GM23248 (cell line): ENCODE data around the gene GPR89B. TPM values are rescaled to one million over a fixed set of nuclear protein-coding genes. Genes with fewer than 3 reads are reported as not detected.
A peak's percentile ranks its signal among the peaks of the same experiment; 100 is the strongest.
"Not testable (repeated sequence)": the region's sequence is repeated elsewhere in the genome, so short reads cannot be mapped to it uniquely, and the experiment has no call there.

ENCODE experiments used
- DNase-seq: peaks from one replicate; pipeline ENCODE4 v3.0.0-alpha.2; 2015
- H2AFZ ChIP-seq: fragments of 200-600 bp; sonication (generic); 2 replicates; pipeline ENCODE4 v1.6.1; 2016; ENCODE audit warnings: antibody characterized with exemption
- H3F3A ChIP-seq: fragments of 200-600 bp; sonication (generic); 2 replicates; pipeline ENCODE4 v1.6.1; 2016; ENCODE audit warnings: mild to moderate bottlenecking, antibody characterized with exemption, mixed run types; ENCODE audit not compliant: insufficient read depth
- H3K27ac ChIP-seq: fragments of 200-600 bp; sonication (generic); 2 replicates; pipeline ENCODE4 v1.5.1; 2016; ENCODE audit warnings: mild to moderate bottlenecking
- H3K27me3 ChIP-seq: fragments of 200-600 bp; sonication (generic); replicated peaks from 2 replicates; pipeline ENCODE4 v1.6.1; 2016; ENCODE audit warnings: mild to moderate bottlenecking; ENCODE audit not compliant: insufficient read depth
- H3K36me3 ChIP-seq: fragments of 200-600 bp; sonication (generic); 2 replicates; pipeline ENCODE4 v1.6.1; 2016; ENCODE audit warnings: low read depth, mild to moderate bottlenecking
- H3K4me1 ChIP-seq: fragments of 200-600 bp; sonication (generic); 2 replicates; pipeline ENCODE4 v1.6.1; 2016; ENCODE audit warnings: mild to moderate bottlenecking; ENCODE audit not compliant: insufficient read depth
- H3K4me2 ChIP-seq: fragments of 200-600 bp; sonication (generic); one replicate; pipeline ENCODE4 v1.6.1; 2016; ENCODE audit warnings: mild to moderate bottlenecking; ENCODE audit not compliant: unreplicated experiment
- H3K4me3 ChIP-seq: fragments of 200-600 bp; sonication (generic); 2 replicates; pipeline ENCODE4 v1.5.1; 2016; ENCODE audit warnings: mild to moderate bottlenecking
- H3K79me2 ChIP-seq: fragments of 200-600 bp; sonication (generic); 2 replicates; pipeline ENCODE4 v1.6.1; 2016; ENCODE audit warnings: mild to moderate bottlenecking; ENCODE audit not compliant: insufficient read depth
- H3K9ac ChIP-seq: fragments of 200-600 bp; sonication (generic); 2 replicates; pipeline ENCODE4 v1.6.1; 2016; ENCODE audit warnings: mild to moderate bottlenecking
- H3K9me2 ChIP-seq: fragments of 200-600 bp; sonication (generic); 2 replicates; pipeline ENCODE4 v1.6.1; 2016; ENCODE audit warnings: mixed run types, mild to moderate bottlenecking, moderate library complexity; ENCODE audit not compliant: insufficient read depth
- H3K9me3 ChIP-seq: fragments of 200-600 bp; sonication (generic); one replicate; pipeline ENCODE4 v1.6.1; 2017; ENCODE audit warnings: low read depth
- H4K20me1 ChIP-seq: fragments of 200-600 bp; sonication (generic); 2 replicates; pipeline ENCODE4 v1.6.0; 2016; ENCODE audit not compliant: insufficient read depth
- EZH2 ChIP-seq: fragments of 200-600 bp; sonication (generic); IDR thresholded peaks from 2 replicates; pipeline ENCODE4 v1.6.1; 2018; ENCODE audit warnings: antibody characterized with exemption, mild to moderate bottlenecking; ENCODE audit not compliant: insufficient read depth, poor library complexity, severe bottlenecking
- EZH2phosphoT487 ChIP-seq: fragments of 200-600 bp; sonication (generic); IDR thresholded peaks from 2 replicates; pipeline ENCODE4 v1.6.1; 2018; ENCODE audit warnings: antibody characterized with exemption, moderate library complexity, mild to moderate bottlenecking, low read depth; ENCODE audit not compliant: insufficient read depth
- WGBS, 2 experiments: methylation state at CpG; one replicate each; pipeline ENCODE4 v1.1.6; 2015 to 2017; ENCODE audit warnings: low lambda C conversion rate in 2 of 2, low coverage in 1 of 2; ENCODE audit errors: missing lambda C conversion rate in 2 of 2; 5-methylcytosine and 5-hydroxymethylcytosine counted together
- in situ Hi-C: fragments of 300-500 bp; cut with MboI; formaldehyde crosslinking; loops from 2 replicates; pipeline ENCODE4 v1.15.0; 2020
- polyA plus RNA-seq: library from polyadenylated mRNA; unstranded; fragments of >200 nt; fragmentation: Nextera tagmentation; extraction: Ambion mirVana; gene quantifications from 2 replicates; pipeline ENCODE4 v1.2.1, GENCODE V29; 2016
- total RNA-seq: library from RNA; depleted of rRNA; stranded (reverse); fragments of >200 nt; shearing (Covaris generic); gene quantifications from 2 replicates; pipeline ENCODE4 v1.2.3, GENCODE V29; 2014

Gene GPR89B
- total and polyA plus RNA-seq, 2 experiments from 2014 or later, result 13.3 to 20.8 TPM

GRCh38 chr1:148010527-148010926 is 82.3 kb downstream of the GPR89B start:
- no peak overlapping the region for H2AFZ ChIP-seq
- no peaks in the 10 kb centered on the region for H3K36me3 ChIP-seq
- H3K4me2 ChIP-seq, result no peak overlapping the region
- in situ Hi-C loops, result no loop called here
- H3K27ac ChIP-seq, result no peak overlapping the region
- TF ChIP-seq EZH2 (no peak), EZH2phosphoT487 (no peak)
- DNase-seq, result no peak
- H3K9me2 ChIP-seq, result no peaks in the 10 kb centered on the region
- no peaks in the 10 kb centered on the region for H3K79me2 ChIP-seq
- peaks cover 12% of the 10 kb centered on the region for H3K27me3 ChIP-seq
- H3F3A ChIP-seq, result no peaks in the 10 kb centered on the region
- no peaks in the 10 kb centered on the region for H3K4me1 ChIP-seq
- H4K20me1 ChIP-seq, result no peaks in the 10 kb centered on the region
- no peaks in the 10 kb centered on the region for H3K9me3 ChIP-seq
- 95% methylated on average over 1 of the region's 1 CpG for WGBS, 2 experiments
- no peak overlapping the region for H3K9ac ChIP-seq
- H3K4me3 ChIP-seq, result no peak overlapping the region

- H3K4me1 ChIP-seq, H3K79me2 ChIP-seq, H3K9ac ChIP-seq, H3K36me3 ChIP-seq, H2AFZ ChIP-seq, H3F3A ChIP-seq, H3K4me3 ChIP-seq, DNase-seq, H3K9me3 ChIP-seq, in situ Hi-C loops, H3K9me2 ChIP-seq, H4K20me1 ChIP-seq, H3K27ac ChIP-seq: not testable (repeated sequence)
- TF ChIP-seq EZH2, result peak; percentile 6
- Histone ChIP-seq H3K4me2 (peak overlapping the region; percentile 42), H3K27me3 (peaks cover 12% of the 10 kb centered on the region)
- 28 to 36% methylated on average over 31 to 37 of the region's 48 CpGs for WGBS, 2 experiments
Measured at GRCh38 chr1:148013177-148014144, 85.2 kb downstream of the GPR89B start.

GRCh38 chr1:148014289-148015200 is 86.3 kb downstream of the GPR89B start:
- H3K27ac ChIP-seq, H3K9me2 ChIP-seq, H3K36me3 ChIP-seq, H3K79me2 ChIP-seq, H3K9ac ChIP-seq, H4K20me1 ChIP-seq, in situ Hi-C loops, H3K9me3 ChIP-seq, H2AFZ ChIP-seq, H3F3A ChIP-seq, H3K4me1 ChIP-seq, DNase-seq: not testable (repeated sequence)
- peaks cover 12% of the 10 kb centered on the region for H3K27me3 ChIP-seq
- 1% methylated on average over 31 of the region's 58 CpGs for WGBS, 2 experiments
- peak overlapping the region; percentile 54 for H3K4me3 ChIP-seq
- peak; percentile 34 for TF ChIP-seq EZH2
- peak overlapping the region; percentile 48 for H3K4me2 ChIP-seq

GRCh38 chr1:148024918-148025317 is 96.7 kb downstream of the GPR89B start:
- H2AFZ ChIP-seq, H3K4me3 ChIP-seq, H3K9me2 ChIP-seq, H3F3A ChIP-seq, H3K27ac ChIP-seq, DNase-seq, H3K79me2 ChIP-seq, H3K9ac ChIP-seq, H3K27me3 ChIP-seq, H3K36me3 ChIP-seq, in situ Hi-C loops, H3K9me3 ChIP-seq, H3K4me2 ChIP-seq, H4K20me1 ChIP-seq, H3K4me1 ChIP-seq: not testable (repeated sequence)
- 80 to 82% methylated on average over 5 of the region's 5 CpGs for WGBS, 2 experiments

GRCh38 chr1:148027004-148027403 is 98.8 kb downstream of the GPR89B start:
- H3K9me2 ChIP-seq, DNase-seq, H3K79me2 ChIP-seq, H3K4me2 ChIP-seq, H3K4me1 ChIP-seq, H4K20me1 ChIP-seq, in situ Hi-C loops, H3K9ac ChIP-seq, H3K4me3 ChIP-seq, H3K27me3 ChIP-seq, H3K36me3 ChIP-seq, H3K27ac ChIP-seq, H3K9me3 ChIP-seq, H3F3A ChIP-seq, H2AFZ ChIP-seq: not testable (repeated sequence)
- 80 to 83% methylated on average over 2 to 3 of the region's 4 CpGs for WGBS, 2 experiments

- H3K79me2 ChIP-seq, H3K4me1 ChIP-seq, H3K36me3 ChIP-seq, H3K4me3 ChIP-seq, H3K4me2 ChIP-seq, H2AFZ ChIP-seq, H3K27me3 ChIP-seq, H3K9me3 ChIP-seq, H3K27ac ChIP-seq, H3F3A ChIP-seq, DNase-seq, in situ Hi-C loops, H4K20me1 ChIP-seq, H3K9me2 ChIP-seq, H3K9ac ChIP-seq: not testable (repeated sequence)
- WGBS, 2 experiments, result 20 to 36% methylated on average over 3 of the region's 3 CpGs
Measured at GRCh38 chr1:148032247-148032646, 104.0 kb downstream of the GPR89B start.
